RWPE1 (cell line): ENCODE data around the gene SYNJ2.

Experiments used
- CTCF ChIA-PET: fragments of 350-600 bp; sonication (Branson Sonifier 250); formaldehyde crosslinking; extraction: SDS; loops from one replicate; lab custom pipeline; 2021; lab: Yijun Ruan, JAX
- POLR2A ChIA-PET: fragments of 400-600 bp; formaldehyde crosslinking; extraction: SDS; loops from one replicate; lab custom pipeline; 2020; ENCODE audit warnings: antibody characterized with exemption; ENCODE audit not compliant: low non-redundant PET; lab: Yijun Ruan, JAX
- DNase-seq: peaks from one replicate; pipeline ENCODE4 v3.0.0; 2012; ENCODE audit warnings: low spot score
- H3K27ac ChIP-seq: fragments of 450-650 bp; 2 replicates; pipeline ENCODE4 v1.5.1; 2017
- CTCF ChIP-seq: fragments of 450-650 bp; conservative IDR thresholded peaks from 2 replicates; pipeline ENCODE4 v1.5.1; 2017; ENCODE audit warnings: low read depth, mild to moderate bottlenecking

Gene SYNJ2

GRCh38 chr6:158011478-158011920 lies 29.8 kb downstream of the SYNJ2 start:
- no peak overlapping the region for H3K27ac ChIP-seq
- ChIA-PET POLR2A (no interaction called here), CTCF (interaction anchor here (0.6 kb wide), 1 partner anchor 396 kb away, joined by 3 read pairs; no protein-coding TSS in a partner anchor)
- DNase-seq, result no peak
- TF ChIP-seq CTCF, result no peak

- H3K27ac ChIP-seq, result no peak overlapping the region
- ChIA-PET POLR2A (no interaction called here), CTCF (interaction anchor here (0.6 kb wide), 1 partner anchor 397 kb away, joined by 3 read pairs; no protein-coding TSS in a partner anchor)
- no peak for DNase-seq
- no peak for TF ChIP-seq CTCF
Measured at GRCh38 chr6:158011980-158012566, 30.4 kb downstream of the SYNJ2 start.

GRCh38 chr6:158013904-158014504 lies 32.3 kb downstream of the SYNJ2 start:
- H3K27ac ChIP-seq, result no peak overlapping the region
- no peak for TF ChIP-seq CTCF
- POLR2A ChIA-PET, result no interaction called here
- DNase-seq, result no peak
- CTCF ChIA-PET, result interaction anchor here (0.7 kb wide), 1 partner anchor 58 kb away, joined by 3 read pairs; no protein-coding TSS in a partner anchor

- no peak for DNase-seq
- POLR2A ChIA-PET, result no interaction called here
Measured at GRCh38 chr6:158014505-158015187, 33.0 kb downstream of the SYNJ2 start.

GRCh38 chr6:158015188-158015506 lies 33.5 kb downstream of the SYNJ2 start:
- H3K27ac ChIP-seq, result no peak overlapping the region
- ChIA-PET POLR2A (no interaction called here), CTCF (no interaction called here)
- TF ChIP-seq CTCF, result no peak
- no peak for DNase-seq

More at GRCh38 chr6:158014505-158015187, 33.0 kb downstream of the SYNJ2 start:
- H3K27ac ChIP-seq, result no peak overlapping the region
- CTCF ChIA-PET, result interaction anchor here (0.7 kb wide), 1 partner anchor 57 kb away, joined by 3 read pairs; no protein-coding TSS in a partner anchor
- TF ChIP-seq CTCF, result no peak

GRCh38 chr6:158016571-158017383 lies 35.1 kb downstream of the SYNJ2 start:
- POLR2A ChIA-PET, result no interaction called here

More at GRCh38 chr6:158016571-158017383, 35.1 kb downstream of the SYNJ2 start:
- no peak for TF ChIP-seq CTCF
- CTCF ChIA-PET, result no interaction called here
- no peak overlapping the region for H3K27ac ChIP-seq
- DNase-seq, result no peak
